HPDE6-E6E7 (cell line): Measurements from ENCODE around the gene ITCH.
"Not testable (repeated sequence)": the region's sequence is repeated elsewhere in the genome, so short reads cannot be mapped to it uniquely, and the experiment has no call there.

Source experiments
- DNase-seq: peaks from one replicate; pipeline ENCODE4 v3.0.0; 2011; ENCODE audit warnings: missing footprints; ENCODE audit errors: extremely low spot score

Gene ITCH

GRCh38 chr20:34414525-34414924 lies 51.5 kb downstream of the ITCH start:
- not testable (repeated sequence) for DNase-seq

GRCh38 chr20:34415079-34415478 lies 52.0 kb downstream of the ITCH start:
- no peak for DNase-seq

DNA sequence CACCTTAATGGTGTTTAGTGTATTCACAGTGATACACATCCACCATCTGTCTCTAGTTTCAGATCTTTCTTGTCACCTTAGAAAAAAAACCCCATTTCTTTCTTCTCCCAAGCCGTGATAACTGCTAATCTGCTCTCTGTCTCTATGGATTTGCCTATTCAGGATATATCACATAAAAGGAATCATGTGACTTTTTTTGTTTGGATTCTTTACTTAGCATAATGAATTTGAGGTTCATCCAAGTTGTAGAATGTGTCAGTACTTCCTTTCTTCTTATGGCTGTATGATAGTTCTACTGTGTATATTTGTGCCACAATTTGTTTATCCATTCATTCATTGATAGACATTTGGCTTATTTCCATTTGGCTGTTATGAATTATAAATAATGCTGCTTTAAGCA lies 57.1 kb downstream of the ITCH start:
- no peak for DNase-seq

- DNase-seq = no peak
These were observed 57.9 kb downstream of the ITCH start for GRCh38 chr20:34420975-34421374.

DNA sequence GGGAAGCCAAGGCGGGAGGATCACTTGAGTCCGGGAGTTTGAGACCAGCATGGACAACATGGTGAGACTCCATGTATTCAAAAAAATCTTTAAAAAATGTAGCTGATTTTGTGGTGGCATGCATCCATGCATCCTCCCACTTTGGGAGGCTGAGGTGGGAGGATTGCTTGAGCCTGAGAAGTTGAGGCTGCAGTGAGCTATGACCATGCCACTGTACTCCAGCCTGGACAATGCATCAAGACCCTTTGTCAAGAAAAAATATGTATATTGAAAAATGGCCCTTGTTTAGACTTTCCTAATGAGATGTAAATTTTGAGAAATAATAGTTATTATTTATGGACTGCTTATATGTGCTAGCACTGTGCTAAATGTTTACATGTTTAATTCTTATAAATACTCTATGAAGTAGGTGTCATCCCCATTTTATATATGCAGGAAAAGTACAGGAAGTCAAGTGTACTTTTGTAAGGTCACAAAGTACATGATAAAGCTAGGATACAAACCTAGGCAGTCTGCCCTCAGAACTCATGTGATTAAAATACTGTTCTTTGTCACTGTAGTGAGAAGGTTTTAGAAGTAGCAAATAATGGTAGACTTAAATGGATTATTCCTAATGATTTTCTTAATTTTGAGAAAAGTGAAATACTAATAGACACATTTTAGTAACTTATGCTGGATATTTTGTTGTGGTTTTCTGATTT lies 58.8 kb downstream of the ITCH start:
- DNase-seq = no peak

DNA sequence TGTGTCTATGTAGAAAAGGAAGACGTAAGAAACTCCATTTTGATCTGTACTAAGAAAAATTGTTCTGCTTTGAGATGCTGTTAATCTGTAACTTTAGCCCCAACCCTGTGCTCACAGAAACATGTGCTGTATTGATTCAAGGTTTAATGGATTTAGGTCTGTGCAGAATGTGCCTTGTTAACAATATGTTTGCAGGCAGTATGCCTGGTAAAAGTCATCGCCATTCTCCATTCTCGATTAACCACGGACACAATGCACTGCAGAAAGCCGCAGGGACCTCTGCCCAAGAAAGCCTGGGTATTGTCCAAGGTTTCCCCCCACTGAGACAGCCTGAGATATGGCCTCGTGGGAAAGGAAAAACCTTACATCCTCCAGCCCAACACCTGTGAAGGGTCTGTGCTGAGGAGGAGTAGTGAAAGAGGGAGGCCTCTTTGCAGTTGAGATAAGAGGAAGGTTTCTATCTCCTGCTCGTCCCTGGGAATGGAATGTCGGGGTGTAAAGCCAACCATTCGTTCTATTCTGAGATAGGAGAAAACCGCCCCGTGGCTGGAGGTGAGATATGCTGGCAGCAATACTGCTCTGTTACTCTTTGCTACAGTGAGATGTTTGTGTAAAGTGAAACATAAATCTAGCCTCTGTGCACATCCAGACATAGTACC lies 62.1 kb downstream of the ITCH start:
- not testable (repeated sequence) for DNase-seq

DNA sequence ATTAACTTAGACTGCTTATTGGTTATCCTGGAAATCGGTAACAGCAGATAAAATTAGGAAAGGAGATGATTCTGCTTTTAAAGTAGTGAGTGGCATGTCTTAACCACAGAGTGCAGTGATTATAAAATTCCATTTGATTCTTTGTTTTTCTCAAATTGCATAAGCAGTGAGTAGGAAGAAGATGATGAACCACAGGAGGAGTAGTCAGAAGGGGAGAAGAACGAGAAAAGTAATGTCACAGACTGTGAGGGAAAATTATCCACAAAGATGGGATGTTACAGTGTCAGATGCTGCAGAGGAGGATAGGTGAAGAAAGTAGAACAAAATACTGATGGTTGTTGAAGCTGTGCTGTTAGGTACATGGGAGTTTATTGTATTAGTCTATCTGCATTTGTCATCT lies 63.0 kb downstream of the ITCH start:
- DNase-seq = no peak

DNA sequence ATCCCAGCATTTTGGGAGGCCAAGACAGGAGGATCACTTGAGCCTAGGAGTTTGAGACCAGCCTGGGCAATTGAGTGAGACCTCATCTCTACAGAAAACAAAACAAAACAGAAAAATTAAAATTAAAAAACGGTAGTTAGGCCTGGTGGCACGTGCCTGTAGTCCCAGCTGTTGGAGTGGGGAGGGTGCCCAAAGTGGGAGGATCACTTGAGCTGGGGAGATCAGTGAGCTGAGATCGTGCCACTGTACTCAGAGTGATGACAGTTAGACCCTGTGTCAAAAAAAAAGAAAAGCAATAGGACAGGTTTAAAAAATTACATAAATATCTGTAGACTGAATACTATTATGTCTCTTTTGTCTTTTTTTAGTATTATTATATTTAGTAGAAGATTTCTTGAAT lies 64.3 kb downstream of the ITCH start:
- DNase-seq = no peak

- DNase-seq = no peak
These were observed 64.7 kb downstream of the ITCH start for GRCh38 chr20:34427784-34428183.

DNA sequence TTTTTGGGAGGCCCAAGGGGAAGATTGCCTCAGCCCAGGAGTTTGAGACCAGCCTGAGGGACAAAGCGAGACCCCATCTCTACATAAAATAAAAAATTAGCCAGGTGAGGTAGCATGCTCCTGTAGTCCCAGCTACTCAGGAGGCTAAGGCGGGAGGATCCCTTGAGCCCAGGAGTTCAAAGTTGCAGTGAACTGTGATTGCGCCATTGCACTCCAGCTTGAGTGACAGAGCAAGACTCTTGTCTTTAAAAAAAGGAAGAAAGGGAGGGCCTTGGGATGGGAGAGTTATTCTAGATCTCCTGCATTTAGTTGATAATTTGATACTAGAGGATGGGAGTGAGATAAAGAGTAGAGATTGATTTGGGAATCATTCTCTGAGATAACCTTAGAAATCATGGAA lies 68.1 kb downstream of the ITCH start:
- no peak for DNase-seq

DNA sequence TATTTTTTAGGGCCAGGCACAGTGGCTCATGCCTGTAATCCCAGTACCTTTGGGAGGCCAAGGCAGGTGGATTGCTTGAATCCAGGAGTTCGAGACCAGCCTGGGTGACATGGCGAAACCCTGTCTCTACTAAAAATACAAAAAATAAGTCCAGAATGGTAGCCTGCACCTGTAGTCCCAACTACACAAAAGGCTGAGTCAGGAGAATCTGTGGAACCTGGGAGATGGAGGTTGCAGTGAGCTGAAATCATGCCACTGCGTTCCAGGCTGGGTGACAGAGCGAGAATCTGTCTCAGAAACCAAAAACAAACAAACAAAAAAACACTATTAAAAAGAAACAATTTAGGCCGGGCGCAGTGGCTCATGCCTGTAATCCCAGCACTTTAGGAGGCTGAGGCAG lies 69.6 kb downstream of the ITCH start:
- not testable (repeated sequence) for DNase-seq

- no peak for DNase-seq
These were observed 70.3 kb downstream of the ITCH start for GRCh38 chr20:34433391-34433790.

GRCh38 chr20:34435589-34435988 lies 72.5 kb downstream of the ITCH start:
- DNase-seq = no peak

DNA sequence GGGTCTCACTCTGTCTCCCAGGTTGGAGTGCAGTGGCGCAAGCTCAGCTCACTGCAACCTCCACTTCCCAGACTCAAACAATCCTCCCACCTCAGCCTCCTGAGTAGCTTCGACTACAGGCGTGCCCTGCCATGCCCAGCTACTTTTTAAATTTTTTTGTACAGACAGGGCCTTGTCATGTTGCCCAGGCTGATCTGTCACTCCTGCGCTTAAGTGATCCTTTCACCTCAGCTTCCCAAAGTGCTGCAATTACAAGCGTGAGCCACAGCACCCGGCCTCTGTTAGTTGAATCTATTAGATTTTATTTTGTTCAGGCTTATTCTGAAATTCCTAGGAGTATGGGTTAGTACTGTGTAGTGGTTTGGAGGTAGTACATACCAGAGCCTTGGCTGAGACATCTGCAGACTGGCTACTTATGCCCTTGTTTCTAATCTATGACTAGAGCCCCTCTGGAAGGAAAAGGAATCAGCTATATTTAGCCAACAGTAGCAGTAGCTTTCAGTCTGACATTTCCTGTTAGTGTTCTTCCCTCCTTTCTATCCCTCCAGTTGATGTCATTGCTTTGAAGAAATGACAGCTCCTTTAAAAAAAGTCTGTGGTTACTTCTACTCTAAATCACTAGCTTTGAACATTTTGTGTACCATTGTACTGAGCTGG lies 74.4 kb downstream of the ITCH start:
- DNase-seq = no peak

GRCh38 chr20:34439168-34439567 lies 76.1 kb downstream of the ITCH start:
- DNase-seq = no peak

DNA sequence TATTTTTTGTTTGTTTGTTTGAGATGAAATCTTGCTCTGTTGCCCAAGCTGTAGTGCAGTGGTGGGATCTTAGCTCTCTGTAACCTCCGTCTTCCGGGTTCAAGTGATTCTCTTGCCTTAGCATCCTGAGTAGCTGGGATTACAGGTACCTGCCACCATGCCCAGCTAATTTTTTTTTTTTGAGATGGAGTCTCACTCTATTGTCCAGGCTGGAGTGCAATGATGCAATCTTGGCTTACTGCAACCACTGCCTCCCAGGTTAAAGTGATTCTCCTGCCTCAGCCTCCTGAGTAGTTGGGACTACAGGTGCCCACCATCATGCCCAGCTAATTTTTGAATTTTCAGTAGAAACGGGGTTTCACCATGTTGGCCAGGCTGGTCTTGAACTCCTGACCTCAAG lies 78.3 kb downstream of the ITCH start:
- DNase-seq = not testable (repeated sequence)

DNA sequence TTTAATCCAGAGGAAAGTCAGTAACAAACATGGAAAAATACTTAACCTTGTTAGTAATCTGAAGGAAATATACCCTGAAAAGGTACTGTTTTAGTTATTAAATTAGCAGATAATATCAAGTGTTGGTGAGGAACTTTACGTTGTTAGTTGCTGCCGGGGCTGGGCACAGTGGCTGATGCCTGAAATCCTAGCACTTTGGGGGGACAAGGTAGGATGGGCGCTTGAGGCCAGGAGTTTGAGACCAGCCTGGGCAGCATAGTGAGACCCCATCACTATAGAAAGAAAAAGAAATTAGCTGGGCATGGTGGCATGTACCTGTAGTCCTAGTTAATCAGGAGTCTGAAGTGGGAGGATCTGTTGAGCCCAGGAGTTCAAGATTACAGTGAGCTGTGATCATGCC lies 80.5 kb downstream of the ITCH start:
- DNase-seq = no peak

- no peak for DNase-seq
These were observed 82.3 kb downstream of the ITCH start for GRCh38 chr20:34445177-34446065.

- DNase-seq = no peak
These were observed 85.4 kb downstream of the ITCH start for GRCh38 chr20:34448517-34448916.

- no peak for DNase-seq
These were observed 86.9 kb downstream of the ITCH start for GRCh38 chr20:34449674-34450592.
